ENCODE data around the gene EI24.

The EI24 gene

DNA sequence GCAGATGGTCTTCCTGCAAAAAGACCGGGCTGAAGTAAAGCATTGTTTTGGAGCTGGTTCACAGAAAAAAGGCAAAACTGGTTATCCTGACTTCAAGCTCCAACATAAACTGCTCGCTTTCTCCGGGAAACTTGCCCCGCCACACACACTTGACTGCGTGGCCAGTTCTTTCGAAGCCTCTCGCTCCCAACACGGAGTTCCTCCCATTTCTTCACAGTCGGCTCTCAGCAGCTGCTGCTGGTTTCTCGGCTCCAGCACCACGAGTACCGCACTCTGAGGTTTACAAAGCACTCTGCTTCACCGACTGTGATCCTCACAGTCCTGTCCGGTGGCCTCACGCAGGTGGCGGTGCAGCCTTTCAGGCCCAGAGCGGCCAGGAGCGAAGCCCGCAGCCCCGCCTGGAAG lies 56.0 kb downstream of the EI24 start:
- H3K27me3 ChIP-seq (ENCODE audit: insufficient read depth, low read depth, severe bottlenecking), result no peaks in the 10 kb centered on the region
- peaks cover 62% of the 10 kb centered on the region for H3K36me3 ChIP-seq
- H3K27ac ChIP-seq, result peak overlapping the region; percentile 96
- no peak for DNase-seq
- TF ChIP-seq, protein P1, sequence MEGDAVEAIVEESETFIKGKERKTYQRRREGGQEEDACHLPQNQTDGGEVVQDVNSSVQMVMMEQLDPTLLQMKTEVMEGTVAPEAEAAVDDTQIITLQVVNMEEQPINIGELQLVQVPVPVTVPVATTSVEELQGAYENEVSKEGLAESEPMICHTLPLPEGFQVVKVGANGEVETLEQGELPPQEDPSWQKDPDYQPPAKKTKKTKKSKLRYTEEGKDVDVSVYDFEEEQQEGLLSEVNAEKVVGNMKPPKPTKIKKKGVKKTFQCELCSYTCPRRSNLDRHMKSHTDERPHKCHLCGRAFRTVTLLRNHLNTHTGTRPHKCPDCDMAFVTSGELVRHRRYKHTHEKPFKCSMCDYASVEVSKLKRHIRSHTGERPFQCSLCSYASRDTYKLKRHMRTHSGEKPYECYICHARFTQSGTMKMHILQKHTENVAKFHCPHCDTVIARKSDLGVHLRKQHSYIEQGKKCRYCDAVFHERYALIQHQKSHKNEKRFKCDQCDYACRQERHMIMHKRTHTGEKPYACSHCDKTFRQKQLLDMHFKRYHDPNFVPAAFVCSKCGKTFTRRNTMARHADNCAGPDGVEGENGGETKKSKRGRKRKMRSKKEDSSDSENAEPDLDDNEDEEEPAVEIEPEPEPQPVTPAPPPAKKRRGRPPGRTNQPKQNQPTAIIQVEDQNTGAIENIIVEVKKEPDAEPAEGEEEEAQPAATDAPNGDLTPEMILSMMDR (IDR thresholded peaks at IDR 0.05; ENCODE audit: low read depth, low read length), result no peak
- H3K4me3 ChIP-seq (ENCODE audit: low read depth, low read length), result peak overlapping the region; percentile 97
- H3K9me3 ChIP-seq (ENCODE audit: severe bottlenecking), result no peaks in the 10 kb centered on the region

DNA sequence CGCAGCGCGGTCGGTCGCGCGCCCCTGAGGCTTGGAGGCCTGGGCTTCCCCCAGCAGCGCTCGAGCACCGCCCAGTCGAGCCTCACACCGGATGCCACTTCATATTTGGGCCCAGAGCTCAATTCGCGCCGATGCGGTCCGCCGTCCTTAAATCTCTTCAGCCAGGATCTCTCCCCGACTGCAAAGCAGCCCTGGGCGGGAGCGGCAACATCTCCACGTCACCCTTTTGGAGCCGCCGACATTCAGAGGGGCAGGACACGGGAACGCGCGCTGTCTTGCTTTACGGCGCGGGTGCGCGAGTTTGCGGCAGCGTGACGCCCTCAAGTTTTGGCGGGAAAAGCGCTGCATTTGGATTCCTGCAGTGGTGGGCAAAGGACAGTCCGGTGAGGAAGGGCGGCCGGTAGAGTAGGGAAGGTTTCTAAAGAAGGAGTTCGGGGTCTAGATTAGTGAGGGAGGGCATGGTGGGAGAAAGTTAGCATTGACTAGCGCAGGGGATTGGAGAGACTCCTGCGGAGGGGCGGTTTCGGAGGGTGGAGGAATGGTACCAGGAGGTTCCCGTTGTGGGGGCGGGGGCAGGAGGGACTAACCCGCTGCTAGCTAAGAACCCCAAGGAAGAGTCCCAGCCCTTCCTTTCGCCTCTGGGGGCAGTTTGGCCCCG lies 56.5 kb downstream of the EI24 start:
- Histone ChIP-seq H3K27me3 (ENCODE audit: insufficient read depth, low read depth, severe bottlenecking) (no peaks in the 10 kb centered on the region), H3K9me3 (ENCODE audit: severe bottlenecking) (no peaks in the 10 kb centered on the region), H3K36me3 (peaks cover 64% of the 10 kb centered on the region), H3K27ac (peak overlapping the region; percentile 96), H3K4me3 (ENCODE audit: low read depth, low read length) (peak overlapping the region; percentile 97)
- DNase-seq, result peak; percentile 95
- TF ChIP-seq, protein P1 (IDR thresholded peaks at IDR 0.05; ENCODE audit: low read depth, low read length), result no peak

DNA sequence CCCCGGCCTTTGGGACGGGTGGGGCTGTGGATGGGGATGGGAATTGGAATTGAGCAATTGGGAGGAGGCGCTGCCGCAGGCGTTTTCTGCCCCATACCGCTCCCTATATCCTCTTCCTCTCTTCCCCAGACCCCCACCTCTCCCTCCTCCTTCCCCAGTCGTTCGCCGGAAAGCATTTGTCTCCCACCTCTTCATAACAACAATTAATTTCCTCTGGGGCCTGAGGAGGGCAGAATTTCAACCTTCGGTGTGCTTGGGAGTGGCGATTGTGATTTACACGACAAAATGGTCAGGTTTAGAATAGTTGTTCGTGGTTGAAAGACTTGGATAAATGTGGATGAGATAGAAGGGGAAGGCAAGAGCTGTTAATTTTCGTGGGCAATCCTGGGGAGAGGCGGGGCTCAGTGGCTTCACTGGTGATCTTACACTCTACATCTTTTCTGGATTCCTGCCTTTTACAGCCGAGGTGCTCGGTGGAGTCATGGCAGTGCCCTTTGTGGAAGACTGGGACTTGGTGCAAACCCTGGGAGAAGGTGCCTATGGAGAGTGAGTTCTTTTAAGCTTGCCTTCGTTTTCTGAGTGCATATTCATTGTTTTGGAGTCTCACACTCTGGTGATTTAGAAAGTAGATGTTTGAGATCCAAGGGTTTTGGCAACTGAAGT lies 57.1 kb downstream of the EI24 start:
- Histone ChIP-seq H3K9me3 (ENCODE audit: severe bottlenecking) (no peaks in the 10 kb centered on the region), H3K36me3 (peaks cover 63% of the 10 kb centered on the region), H3K27ac (peak overlapping the region; percentile 96), H3K4me3 (ENCODE audit: low read depth, low read length) (peak overlapping the region; percentile 97), H3K27me3 (ENCODE audit: insufficient read depth, low read depth, severe bottlenecking) (no peaks in the 10 kb centered on the region)
- TF ChIP-seq, protein P1 (IDR thresholded peaks at IDR 0.05; ENCODE audit: low read depth, low read length), result no peak
- DNase-seq, result peak; percentile 82

DNA sequence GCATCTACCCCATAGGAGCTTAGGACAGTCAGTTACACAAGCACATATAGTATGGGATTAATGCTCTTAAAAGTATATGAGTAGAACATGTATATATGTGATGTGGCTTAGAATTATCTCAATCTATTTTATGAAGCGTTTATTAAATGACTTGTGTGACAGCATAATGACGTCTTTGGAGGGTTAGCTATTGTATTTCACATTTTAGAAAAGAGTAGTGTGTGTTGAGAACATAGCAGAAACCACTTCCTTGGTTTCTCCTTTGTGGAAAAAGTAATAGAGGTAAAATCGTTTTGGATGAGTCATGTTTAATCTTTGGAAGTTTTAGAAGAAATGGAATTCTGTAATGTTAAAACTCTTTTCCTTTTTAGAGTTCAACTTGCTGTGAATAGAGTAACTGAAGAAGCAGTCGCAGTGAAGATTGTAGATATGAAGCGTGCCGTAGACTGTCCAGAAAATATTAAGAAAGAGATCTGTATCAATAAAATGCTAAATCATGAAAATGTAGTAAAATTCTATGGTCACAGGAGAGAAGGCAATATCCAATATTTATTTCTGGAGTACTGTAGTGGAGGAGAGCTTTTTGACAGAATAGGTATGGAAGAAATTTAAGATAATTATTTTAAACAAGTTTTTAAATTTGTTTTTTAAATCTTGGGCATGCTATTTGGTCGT lies 58.1 kb downstream of the EI24 start:
- Histone ChIP-seq H3K9me3 (ENCODE audit: severe bottlenecking) (no peaks in the 10 kb centered on the region), H3K27ac (no peak overlapping the region; the same call in 1 of the 2 replicates), H3K36me3 (peaks cover 54% of the 10 kb centered on the region), H3K4me3 (ENCODE audit: low read depth, low read length) (peak overlapping the region; percentile 97), H3K27me3 (ENCODE audit: insufficient read depth, low read depth, severe bottlenecking) (no peaks in the 10 kb centered on the region)
- DNase-seq, result no peak
- TF ChIP-seq, protein P1 (IDR thresholded peaks at IDR 0.05; ENCODE audit: low read depth, low read length), result no peak

Data from WERI-Rb-1 (cell line).